Measurements from ENCODE around the gene DDOST.
"Not testable (repeated sequence)": the region's sequence is repeated elsewhere in the genome, so short reads cannot be mapped to it uniquely, and the experiment has no call there.

DDOST gene

GRCh38 chr1:20625176-20626097 lies 35.7 kb downstream of the DDOST start:
- no peak for DNase-seq (ENCODE audit: low read depth, low spot score)

- DNase-seq (ENCODE audit: low read depth, low spot score): no peak
Observed at GRCh38 chr1:20624709-20625108, 36.5 kb downstream of the DDOST start.

- DNase-seq (ENCODE audit: low read depth, low spot score): no peak
Observed at GRCh38 chr1:20621012-20621411, 40.2 kb downstream of the DDOST start.

GRCh38 chr1:20619999-20620398 lies 41.2 kb downstream of the DDOST start:
- no peak for DNase-seq (ENCODE audit: low read depth, low spot score)

GRCh38 chr1:20618550-20618949 lies 42.6 kb downstream of the DDOST start:
- no peak for DNase-seq (ENCODE audit: low read depth, low spot score)

GRCh38 chr1:20616847-20617487 lies 44.2 kb downstream of the DDOST start:
- no peak for DNase-seq (ENCODE audit: low read depth, low spot score)

GRCh38 chr1:20615946-20616846 lies 45.0 kb downstream of the DDOST start:
- DNase-seq (ENCODE audit: low read depth, low spot score): no peak

GRCh38 chr1:20614131-20614579 lies 47.0 kb downstream of the DDOST start:
- DNase-seq (ENCODE audit: low read depth, low spot score): no peak

- no peak for DNase-seq (ENCODE audit: low read depth, low spot score)
Observed at GRCh38 chr1:20612221-20612746, 48.9 kb downstream of the DDOST start.

- DNase-seq (ENCODE audit: low read depth, low spot score): no peak
Observed at GRCh38 chr1:20611652-20612051, 49.5 kb downstream of the DDOST start.

GRCh38 chr1:20610970-20611369 lies 50.2 kb downstream of the DDOST start:
- DNase-seq (ENCODE audit: low read depth, low spot score): no peak

- no peak for DNase-seq (ENCODE audit: low read depth, low spot score)
Observed at GRCh38 chr1:20609541-20609940, 51.6 kb downstream of the DDOST start.

- DNase-seq (ENCODE audit: low read depth, low spot score): not testable (repeated sequence)
Observed at GRCh38 chr1:20606801-20607570, 54.2 kb downstream of the DDOST start.

- DNase-seq (ENCODE audit: low read depth, low spot score): no peak
Observed at GRCh38 chr1:20604678-20605077, 56.5 kb downstream of the DDOST start.

GRCh38 chr1:20603504-20604464 lies 57.4 kb downstream of the DDOST start:
- DNase-seq (ENCODE audit: low read depth, low spot score): no peak

GRCh38 chr1:20602851-20603450 lies 58.2 kb downstream of the DDOST start:
- DNase-seq (ENCODE audit: low read depth, low spot score): no peak

Measured in smooth muscle cell of the brain vasculature (primary cell).